GM12874 (cell line): ENCODE results near the gene OPA1.

Experiments used
- TF ChIP-seq, protein P1 (sequence below): IDR thresholded peaks from 2 replicates; pipeline ENCODE4 v1.5.1; 2011; ENCODE audit warnings: low read depth, mild to moderate bottlenecking, control low read depth, low read length, moderate library complexity; ENCODE audit not compliant: insufficient read depth

Gene OPA1

DNA sequence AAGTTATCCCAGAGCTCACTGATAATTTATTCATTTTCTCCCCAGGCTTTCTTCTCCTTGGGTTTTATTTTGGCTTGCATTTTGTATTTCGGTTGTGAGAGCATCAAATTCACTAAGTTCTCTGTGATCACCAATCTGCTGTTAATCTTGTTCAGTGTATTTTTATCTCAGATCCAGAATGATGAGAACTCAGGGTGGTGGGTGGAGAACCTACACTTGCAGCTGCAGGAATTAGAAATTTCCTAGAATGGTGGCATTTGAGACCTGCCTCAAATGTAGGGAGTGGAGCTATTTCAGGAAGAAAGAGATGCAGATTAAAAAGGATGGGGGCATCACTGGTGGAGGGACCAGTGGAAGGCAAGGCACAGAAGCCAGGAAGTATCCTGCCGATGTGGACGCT is 129.6 kb downstream of the OPA1 start:
- TF ChIP-seq, protein P1, sequence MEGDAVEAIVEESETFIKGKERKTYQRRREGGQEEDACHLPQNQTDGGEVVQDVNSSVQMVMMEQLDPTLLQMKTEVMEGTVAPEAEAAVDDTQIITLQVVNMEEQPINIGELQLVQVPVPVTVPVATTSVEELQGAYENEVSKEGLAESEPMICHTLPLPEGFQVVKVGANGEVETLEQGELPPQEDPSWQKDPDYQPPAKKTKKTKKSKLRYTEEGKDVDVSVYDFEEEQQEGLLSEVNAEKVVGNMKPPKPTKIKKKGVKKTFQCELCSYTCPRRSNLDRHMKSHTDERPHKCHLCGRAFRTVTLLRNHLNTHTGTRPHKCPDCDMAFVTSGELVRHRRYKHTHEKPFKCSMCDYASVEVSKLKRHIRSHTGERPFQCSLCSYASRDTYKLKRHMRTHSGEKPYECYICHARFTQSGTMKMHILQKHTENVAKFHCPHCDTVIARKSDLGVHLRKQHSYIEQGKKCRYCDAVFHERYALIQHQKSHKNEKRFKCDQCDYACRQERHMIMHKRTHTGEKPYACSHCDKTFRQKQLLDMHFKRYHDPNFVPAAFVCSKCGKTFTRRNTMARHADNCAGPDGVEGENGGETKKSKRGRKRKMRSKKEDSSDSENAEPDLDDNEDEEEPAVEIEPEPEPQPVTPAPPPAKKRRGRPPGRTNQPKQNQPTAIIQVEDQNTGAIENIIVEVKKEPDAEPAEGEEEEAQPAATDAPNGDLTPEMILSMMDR = no peak

DNA sequence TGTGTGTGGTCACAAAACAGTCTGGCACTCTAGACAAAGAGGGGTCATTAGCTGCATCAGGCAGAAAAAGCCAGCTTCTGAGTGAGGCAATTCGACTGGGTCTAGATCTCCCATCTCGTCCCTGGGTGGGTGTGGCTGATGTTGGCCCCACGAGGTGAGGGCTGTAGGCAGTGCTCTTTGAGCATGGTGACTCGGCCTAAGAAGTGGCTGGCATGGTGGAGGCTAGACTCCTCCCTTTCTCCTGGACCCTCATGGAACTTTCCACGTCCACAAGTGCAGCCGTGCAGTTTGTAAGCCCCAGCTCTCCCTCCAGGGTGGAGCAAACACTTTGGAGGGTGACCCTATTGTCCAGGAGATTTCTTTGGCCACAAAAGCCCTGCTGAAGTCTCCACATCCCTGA is 134.1 kb downstream of the OPA1 start:
- TF ChIP-seq, protein P1 = no peak

DNA sequence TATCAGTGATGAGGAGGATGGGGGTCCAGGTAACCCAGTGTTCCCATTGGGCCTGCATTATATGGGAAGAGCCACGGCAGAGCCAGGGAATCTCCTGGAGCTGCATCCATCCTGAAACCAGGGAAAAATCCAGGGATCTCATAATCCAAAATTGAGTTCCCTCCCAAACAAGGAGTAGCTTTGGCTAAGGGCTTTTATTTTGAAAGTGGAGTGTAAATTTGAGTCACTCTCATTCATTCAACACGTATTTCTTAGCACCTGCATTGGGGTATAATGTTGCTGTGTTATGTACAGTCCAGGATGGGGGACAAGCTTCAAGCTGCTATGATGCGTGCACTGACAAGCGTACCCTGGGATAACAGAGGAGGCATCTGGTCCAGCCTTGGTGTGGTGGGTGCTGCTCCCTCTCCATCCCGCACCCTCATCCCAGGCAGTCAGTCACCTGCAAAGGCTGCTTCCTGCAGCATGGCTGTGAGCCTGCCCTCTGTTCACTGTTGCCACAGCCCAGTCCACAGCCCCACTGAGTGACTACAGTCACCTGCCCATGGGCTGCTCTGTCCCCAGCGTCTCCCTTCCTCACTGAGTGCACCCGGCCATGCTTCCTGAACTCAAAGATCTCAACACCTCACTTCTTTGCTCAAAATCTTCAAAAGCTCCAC is 135.6 kb downstream of the OPA1 start:
- TF ChIP-seq, protein P1 = no peak

DNA sequence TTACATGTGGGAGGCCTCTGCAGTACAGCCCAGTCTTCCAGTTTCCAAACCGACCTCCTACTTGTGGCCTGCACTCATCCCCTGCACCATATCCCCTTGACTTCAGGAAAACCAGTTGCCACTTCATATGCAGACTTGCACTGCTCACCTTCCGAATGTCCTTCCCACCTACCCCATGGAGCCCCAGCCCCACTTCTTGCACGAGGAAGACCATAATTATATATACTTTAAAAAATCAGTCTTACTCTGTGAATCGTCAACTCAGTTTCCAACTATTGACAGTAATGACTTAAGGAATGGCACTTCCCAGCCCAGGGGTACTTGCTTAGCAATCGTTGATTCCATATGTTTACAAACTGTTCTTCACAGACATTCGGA is 136.1 kb downstream of the OPA1 start:
- TF ChIP-seq, protein P1 = no peak

DNA sequence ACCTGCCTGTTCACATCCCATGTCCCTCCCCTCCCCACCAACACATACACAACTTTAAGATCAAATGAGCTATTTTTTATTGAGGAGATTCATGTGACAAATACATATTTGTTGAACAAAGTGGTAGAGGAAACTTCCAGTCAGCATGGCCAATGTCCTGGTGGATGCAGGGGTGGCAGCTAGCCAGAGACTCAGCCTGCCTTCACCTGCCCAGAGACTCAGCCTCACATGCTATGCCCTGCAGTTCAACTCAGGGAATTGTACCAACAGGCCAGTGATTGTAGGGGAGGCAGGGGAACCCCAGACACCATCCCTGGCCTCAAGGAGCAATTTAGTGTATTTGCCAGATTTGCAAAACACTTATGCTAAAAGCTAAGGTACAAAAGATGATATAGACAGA is 136.6 kb downstream of the OPA1 start:
- TF ChIP-seq, protein P1 = no peak

DNA sequence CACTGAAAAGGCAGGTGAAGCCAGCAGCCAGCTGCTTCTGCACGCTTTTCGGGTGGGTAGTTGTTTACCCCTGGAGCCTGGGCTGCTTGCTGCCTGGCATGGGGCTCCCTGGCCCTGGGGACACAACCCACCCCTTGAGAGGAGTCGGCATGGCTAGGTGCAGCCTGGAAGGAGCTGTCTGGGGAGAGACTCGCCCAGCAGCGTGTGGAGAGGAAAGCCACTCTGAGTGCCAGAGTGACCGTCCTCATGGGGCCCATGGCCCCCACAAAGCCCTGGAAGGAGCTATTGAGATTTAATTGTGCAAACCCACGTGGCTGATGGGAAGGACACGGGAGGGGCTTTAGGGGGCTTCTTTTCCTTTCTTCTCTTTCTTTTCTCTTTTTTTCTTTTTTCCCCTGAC is 137.5 kb downstream of the OPA1 start:
- TF ChIP-seq, protein P1 = no peak

DNA sequence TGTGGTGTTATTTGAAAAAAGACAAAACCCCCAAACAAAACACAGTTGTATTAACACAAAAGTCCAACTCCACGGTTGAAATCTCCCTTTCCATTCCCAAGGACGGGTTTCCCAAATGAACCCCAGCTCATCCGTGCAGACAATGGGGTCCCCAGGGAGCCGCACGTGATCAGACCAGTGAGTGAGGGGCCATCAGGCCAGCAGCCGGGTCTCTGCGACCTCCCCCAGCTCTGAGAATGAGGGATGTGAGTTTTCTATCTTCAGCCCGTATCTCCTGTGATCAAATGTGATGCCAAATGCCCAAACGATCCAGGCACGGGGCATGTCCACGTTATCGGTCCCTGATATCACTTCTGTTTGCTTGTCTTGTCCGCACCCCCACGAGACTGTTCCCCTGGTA is 138.0 kb downstream of the OPA1 start:
- TF ChIP-seq, protein P1 = no peak
